Pulmonary artery endothelial cell (primary cell): ENCODE results near the gene TBC1D4. TPM values are rescaled to one million over a fixed set of nuclear protein-coding genes. Genes with fewer than 3 reads are reported as not detected.
"Not testable (repeated sequence)": the region's sequence is repeated elsewhere in the genome, so short reads cannot be mapped to it uniquely, and the experiment has no call there.

Source experiments
- DNase-seq: peaks from one replicate; pipeline ENCODE4 v3.0.0-alpha.2; 2011; ENCODE audit warnings: low read depth, low spot score
- total RNA-seq: library from RNA; depleted of rRNA; stranded (reverse); fragments of >200 nt; gene quantifications from 2 replicates; pipeline ENCODE4 v1.2.3, GENCODE V29; 2014

Gene TBC1D4
- total RNA-seq, 1 donor from 2014 or later = 55.6 TPM

DNA sequence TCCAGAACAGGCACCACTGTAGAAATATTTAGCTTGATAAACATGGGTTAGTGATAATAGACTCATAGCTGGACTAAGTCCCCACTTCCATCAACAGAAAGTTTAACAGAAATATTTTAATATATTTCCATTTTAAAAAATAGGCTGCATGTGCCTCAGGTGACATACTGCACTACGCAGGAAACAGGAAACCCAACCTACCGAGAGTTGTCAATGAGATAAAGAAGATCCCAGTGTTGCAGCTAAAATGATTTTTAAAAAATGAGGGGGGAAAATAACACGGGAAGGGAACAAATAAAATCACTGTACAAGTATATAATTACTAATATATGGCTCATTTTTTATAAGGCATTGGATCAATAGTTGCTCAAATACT lies 154.8 kb downstream of the TBC1D4 start:
- DNase-seq = no peak

DNA sequence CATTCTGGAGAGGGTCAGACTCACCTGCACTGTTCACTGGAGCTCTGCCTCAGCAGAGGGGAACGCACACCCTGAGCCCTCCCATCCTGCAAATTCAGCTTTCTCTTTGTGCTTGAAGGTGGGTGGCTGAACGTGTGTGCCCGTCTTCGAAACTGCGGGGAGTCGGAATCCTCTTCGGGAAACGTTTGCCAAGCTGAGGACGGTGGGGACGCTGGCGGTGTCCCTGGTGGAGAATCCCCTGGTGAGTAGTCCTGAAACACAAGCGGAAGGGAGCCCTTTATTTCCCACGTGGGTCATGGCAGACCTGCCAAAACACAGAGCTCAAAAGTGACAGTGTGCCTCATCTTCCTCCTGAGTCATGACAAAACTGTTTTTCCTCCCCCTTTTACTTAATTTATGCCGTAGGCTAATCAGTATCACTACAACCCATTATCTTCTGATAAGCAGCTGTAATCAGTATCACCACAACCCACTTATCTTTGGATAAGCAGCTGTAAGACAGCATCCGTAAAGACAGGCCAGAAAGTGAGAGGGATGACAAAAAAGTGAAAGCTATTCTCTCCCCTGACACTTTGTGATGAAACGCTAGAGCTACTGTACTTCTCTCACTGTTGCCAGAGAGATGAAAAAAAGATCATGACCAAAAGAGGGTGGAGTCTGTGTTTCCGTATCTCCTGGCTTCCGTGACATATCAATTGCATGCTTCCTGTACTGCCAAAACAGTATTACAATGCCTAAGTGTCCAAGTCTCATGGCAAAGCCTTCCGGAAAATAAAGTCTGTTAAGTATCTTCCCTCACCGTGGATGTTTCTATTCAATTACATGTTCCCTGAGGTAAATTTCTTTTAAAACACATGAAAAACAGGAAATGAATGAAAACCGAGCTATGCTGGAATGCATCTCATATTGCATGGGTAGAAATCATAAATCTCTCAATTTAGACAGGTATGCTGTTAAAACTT lies 155.5 kb downstream of the TBC1D4 start:
- peak; percentile 86 for DNase-seq

DNA sequence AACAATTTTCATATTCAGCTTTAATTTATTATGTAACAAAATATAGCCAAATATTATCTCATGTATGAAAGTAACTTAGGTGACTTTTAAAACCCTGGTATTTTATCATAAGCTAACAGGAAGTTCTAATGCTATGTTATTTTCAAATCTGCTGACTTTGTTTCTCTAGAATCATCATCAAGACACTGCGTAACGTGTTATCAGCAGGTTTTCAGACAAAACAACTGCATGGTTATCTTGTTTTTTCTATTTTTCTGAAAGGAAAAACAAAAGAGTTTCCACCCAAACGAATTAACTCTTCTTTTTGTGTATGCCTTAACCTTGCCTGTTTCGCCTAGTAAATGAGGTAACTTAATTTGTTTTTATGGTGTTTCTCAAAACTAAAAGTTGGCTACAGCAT lies 156.3 kb downstream of the TBC1D4 start:
- no peak for DNase-seq

DNA sequence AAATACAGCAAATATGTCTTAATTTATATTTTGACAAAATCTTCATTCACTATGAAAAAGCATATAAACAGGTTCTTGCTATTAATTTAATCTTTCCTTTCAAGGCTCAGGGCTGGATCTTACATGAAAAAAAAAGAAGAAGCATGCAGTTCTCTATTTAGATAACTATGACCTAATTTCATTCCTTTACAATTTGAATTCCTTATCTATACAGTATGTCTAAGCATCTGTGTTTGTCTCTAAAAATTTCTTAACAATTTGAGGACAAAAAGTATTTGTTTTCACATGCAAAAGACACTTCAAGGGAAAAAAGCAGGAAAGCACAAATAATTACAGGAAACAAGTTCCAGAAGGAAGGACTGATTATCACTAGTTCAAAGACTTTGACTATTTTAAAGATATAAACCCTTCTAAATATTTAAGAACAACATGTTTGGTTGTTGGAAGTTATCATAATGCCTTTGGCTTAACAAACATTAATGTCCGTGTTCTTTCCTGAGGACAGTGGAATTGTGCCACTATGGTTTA lies 157.5 kb downstream of the TBC1D4 start:
- peak; percentile 63 for DNase-seq

DNA sequence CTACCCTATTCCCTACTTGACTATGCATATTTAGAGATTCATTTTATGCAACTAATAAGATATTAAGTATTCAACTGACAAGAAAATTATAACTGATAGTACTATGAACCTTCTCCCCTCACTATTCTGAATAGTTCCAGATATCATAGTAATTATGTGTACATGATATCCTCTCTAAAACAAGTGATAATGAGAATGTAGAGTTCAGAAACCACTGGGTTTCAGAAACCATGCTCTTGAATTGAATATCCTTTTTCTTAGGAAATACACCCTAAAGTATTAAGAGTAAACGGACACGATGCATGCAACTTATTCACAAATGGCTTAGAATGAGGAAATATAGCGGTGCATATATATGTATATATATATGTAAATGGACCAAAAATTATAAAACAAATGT lies 160.9 kb downstream of the TBC1D4 start:
- no peak for DNase-seq

DNA sequence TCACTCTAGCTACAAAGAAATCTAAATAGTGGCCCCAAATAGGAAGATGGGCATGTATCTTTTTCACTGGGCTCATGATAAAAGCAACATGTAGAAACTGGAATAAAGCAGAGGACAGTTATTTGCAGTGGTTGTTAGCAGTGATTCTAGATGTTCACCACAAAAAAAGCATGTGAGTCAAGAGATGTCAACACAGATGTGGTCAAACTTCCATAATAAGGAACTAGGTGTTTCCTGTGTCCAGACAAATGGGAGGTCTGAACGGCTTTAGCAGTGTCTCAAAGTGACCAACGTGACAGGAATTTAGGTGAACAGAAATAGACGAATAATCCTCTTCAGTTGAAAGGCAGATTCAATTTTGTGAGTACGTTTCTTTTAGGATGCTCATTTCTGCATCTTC lies 162.7 kb downstream of the TBC1D4 start:
- no peak for DNase-seq

DNA sequence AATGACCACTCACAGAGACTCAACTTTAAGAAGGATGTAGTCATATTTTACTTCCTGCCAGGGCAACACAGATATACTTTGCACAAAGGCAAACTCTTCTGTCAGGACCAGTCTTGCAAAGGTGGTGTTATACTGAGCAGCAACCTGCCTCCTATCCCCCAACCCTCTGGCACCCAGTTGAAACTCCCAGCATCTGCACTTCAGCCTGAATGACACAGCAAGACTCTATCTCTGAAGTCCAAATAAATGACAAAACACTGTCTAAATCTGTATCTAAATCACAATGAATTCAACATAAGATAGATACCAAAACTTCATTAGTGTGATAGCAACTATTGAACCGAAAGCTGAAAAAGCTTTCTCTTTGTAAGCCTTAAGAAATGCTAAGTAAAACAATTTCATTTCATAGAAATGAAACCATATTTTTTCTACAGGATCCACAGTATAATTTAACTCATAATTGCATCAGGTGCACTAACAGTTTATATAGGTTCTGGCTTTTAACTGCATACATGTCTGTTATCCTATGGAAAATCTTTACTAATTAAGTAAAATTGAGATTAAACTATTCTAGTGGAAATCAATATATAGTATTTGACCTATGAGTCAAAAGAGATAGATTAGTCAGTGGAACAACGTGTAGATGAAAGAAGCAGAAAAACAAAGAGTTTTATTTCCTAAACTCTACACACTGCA lies 163.7 kb downstream of the TBC1D4 start:
- DNase-seq = no peak

DNA sequence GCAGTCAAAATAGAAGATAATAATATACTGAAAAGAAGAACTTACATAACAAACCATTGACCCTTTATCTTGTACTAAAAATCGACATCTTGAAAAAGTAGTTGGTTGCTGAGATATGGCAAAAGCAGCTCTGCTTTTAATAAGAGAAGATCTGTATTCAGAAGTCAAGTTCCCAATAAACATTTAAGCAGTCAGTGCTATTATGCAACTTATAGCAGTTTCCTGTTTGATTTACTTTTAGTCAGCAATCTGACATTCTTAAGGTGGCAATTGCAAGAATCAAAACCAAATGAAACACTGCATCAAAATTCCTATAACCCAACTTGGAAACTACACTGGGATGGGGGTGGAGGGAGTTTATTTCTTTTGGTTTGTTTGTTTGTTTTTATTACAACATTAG lies 165.5 kb downstream of the TBC1D4 start:
- no peak for DNase-seq

DNA sequence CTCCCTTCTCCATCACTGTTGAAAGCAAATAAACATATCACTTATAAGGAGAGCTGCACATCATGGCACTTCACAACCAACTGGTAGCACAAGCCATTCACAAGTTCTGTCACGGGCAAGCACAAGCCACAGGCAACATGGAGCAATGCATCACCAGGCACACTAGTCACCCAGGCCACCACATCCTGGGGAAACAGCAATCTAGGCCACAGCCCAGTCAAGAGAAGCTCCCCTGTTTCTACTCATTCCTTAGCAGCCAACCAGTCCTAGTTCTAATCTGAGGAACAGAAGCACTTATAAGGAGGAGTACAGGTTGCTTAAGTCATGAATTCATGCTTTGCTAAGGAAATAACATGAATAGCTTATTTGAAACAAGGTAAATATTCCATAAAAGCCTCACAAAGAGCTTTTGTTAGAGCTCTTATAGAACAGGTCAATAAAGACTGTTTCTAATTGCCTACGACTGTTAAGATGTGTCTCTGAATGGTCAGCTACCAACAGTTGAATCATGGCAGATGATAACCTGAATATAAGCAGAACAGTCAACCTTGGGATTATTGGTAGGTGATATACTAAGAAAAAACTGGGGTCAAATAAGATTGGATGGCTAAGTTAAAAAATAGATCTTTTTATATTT lies 169.0 kb downstream of the TBC1D4 start:
- no peak for DNase-seq

DNA sequence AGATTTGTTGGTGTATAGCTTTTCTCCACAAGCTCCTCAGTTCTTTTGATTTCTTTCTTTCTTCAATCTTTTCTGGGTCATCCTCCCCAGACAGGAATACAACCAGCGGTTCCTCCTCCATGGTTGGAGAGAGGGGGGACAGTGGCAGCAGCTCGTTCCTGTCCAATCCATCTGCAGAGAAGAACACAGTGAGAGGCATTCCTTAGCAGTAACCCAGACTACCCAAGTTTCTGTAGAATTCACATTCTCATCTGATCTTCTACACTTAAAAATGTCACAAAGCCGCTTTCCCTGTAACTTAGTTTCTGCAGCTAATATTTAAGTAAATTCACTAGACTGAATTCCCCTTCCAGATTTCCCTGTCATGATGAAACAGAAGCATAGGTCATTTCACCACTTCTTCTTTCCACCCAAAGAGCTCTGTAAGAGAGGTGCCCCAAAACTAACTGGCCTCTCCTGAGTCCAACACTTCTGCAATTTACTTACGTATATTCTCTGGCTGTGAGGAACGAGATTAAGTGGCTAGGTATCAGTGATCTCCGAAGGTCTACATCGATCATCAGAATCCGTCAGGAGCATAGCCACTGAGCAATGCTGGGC lies 171.9 kb downstream of the TBC1D4 start:
- no peak for DNase-seq

DNA sequence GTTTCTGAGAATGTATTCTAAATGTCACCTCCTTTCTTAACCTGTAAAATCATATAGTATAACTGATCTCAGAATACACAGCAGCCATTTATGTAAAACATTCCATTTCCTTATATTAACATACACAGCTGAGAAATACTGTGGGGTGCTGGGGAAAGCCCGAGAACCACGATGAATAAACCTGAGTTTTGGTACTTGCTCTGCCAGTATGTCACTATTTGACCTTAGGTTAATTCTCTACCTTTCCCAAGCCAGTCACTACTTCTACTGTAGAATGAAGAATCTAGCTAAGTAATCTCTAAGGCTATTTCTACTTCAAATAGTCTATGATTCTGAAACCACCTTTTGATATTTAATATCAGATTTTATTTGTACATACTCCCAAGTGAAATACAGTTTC lies 173.7 kb downstream of the TBC1D4 start:
- DNase-seq = no peak

DNA sequence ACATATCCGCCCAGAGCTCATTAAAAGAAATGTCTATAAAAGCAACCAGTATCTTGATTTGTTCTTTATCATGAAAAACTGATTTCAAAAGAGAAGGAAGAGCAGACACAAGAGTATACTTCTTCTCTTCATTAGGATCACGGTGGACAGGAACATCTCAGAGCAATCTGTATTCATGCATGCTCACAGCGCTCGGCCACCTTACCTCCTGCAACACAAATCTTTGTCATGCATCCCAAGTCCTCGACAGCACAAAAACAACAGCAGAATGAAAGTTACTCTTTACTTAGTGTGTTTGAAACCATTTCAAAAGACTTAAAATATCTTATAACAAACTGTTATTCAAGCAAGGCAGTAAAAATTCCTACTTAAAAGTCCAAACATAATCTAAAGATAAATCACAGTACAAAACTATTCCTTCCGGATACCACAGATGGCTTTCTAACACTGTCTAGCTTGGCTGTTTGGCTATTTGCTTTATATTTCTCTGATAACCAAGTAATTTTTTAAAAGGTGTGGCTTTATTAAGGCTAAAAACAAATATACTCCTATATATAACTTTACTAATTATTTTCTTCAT lies 174.5 kb downstream of the TBC1D4 start:
- DNase-seq = no peak

DNA sequence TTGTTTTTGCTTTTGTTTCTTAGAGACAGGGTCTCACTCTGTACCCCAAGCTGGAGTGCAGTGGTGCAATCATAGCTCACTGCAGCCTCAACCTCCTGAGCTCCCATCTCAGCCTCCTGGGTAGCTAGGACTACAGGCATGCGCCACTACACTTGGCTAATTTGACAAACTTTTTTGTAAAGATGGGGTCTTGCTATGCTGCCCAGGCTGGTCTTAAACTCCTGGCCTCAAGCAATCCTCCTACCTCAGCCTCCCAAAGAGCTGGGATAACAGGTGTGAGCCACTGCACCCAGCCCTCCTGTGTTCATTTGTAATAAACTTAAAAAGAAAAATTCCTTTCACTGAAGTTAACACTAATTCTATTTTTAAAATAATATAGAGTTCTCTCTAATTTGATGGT lies 175.0 kb downstream of the TBC1D4 start:
- DNase-seq = not testable (repeated sequence)

DNA sequence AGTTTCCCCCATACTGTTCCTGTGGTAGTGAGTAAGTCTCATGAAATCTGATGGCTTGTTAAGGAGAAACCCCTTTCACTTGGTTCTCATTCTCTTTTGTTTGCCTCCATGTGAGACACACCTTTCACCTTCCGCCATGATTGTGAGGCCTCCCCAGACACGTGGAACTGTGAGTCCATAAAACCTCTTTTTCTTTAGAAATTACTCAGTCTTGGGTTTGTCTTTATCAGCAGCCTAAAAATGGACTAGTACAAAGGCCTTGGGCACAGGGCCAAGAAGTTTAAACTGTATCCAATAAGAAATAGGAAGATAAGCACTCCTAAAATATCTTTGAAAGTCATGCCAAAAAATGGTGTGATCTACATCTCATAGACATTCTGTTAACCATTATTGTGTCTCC lies 176.9 kb downstream of the TBC1D4 start:
- DNase-seq = no peak

DNA sequence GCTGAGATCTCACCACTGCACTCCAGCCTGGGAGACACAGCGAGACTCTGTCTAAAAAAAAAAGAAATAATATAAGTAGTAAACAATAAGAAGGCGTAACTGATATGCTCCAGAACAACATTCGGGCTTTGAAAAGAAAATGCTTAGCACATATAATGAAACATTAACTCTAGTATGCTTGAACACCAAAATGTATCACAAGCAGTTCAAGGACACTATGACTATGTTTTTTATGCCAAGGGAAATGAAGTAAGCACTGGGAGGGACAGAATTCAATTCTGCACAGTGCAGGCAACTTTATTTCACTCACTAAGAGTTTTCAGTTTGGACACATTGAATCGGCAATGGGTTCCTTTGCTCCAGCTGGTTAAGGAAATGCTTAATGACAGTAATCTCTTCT lies 178.7 kb downstream of the TBC1D4 start:
- no peak for DNase-seq

DNA sequence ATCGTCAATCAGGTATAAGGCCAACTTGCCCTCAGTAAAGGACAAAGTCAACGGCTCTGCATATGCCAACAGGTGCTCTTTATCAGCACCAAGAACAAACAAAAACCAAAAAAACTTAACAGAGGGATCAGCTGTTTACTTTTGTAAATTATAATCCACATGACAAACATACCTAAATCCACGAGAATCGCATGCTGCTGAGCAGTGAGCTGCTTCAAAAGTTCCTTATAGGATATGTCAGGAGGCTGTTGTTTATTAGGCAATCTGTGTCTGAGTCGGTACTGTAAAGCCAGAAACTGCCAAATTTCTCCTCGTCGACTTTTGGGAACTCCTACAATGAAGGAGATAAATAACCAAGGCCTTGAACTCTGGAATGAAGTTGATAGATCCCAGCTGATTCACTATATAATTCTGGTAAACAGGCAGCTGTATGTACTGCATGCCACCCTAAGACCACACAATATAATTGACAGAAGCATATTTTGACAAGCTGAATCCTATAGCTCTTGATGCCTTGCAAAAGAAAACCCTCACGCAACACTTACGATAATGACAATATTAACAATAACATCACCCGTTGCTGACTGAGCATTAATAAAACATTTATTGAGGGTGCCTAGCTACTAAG lies 179.8 kb downstream of the TBC1D4 start:
- no peak for DNase-seq

DNA sequence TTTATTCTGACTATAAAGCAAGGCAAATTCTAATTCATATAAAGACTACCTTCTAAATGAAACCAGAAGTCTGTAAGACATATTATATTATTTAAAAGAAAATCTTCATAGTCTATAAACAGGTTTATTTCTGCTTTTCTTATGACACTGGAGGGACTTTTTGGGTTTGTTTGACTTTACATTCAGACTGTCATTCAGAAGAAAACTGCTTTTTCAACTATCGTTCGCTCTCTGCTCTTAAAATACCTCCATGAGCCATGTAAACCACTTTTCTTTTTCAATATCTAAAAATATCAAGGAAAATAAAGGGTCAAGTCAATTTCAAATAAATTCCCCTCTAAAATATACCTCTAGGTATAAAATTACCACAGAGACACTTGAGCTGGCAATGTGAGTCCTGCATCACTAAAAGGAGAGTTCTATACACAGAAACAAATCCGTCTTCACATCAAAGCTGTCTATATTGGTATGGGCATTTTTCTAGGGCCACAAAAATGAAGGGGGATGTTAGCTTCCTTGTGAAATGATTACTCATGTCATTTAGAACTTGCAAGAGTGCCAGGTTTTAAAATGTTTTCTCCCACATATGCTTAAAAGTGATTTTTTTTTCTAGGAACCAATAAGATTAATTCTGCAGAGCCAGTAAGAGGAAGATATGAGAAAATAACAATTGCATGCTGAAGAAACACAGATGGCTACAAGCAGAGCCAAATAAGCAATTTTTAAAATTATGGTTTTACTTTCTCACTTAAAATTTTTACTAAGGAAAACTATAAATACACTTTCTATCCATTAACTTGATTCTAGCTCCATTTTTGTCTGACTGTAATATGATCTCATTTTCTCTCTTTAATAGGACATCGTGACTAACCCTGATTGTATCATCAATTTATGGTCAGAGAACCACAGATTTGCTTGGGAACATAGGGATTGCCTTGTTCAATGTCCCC lies 181.8 kb downstream of the TBC1D4 start:
- DNase-seq = no peak

DNA sequence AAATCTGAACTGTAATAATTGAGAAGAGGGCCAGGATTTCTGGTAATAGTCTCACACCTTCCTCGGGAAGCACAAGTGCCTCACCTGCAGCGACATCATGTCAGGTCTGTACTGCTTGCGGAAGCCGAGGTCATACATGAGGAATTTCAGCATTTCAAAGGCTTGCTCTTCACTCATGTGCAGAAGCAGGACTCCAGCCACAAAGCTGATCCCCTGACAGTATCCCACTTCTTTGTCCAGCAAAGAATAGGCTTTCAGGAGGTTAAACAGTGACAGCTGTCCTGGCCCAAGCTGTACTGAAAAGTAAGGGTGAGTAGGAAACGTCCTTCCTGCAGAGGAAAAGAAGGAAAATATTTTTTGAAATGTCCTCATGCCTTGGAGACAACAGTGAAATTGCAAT lies 182.7 kb downstream of the TBC1D4 start:
- DNase-seq = no peak

DNA sequence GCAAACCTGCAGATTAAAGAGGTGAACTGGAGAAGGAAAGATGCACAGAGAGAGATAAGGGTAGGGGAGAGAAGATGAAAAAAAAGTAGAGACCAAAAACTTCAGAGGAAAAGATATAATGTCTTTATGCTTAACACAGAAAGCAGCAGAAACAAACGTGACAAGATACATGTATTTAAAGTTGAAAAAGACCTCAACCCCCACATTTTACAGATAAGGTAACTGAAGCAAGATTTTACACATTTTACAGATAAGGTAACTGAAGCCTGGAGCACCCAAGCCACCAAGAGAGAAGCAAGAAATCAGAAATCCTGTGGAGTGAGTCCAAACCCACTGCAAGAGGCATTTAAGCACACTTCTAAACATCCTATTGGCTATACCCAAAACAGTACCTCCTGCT lies 185.3 kb downstream of the TBC1D4 start:
- no peak for DNase-seq

DNA sequence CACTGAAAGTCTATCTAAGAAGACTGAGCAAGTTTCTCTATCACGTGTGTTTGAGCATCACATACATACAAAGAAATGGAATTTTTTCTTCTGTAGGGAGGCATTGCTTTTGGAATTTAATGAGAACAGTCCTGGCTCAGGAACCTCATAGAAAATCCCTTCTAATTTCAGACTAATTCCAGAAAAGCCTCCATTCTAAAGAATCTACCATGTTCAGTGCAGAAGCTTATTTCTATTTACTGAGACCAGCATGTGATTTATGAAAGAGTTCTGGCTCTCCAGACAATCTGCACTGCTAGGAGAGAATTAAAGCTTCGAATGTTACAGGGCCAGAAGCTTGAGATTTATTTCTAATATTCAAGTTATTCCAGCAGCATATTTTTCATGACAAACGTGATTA lies 186.8 kb downstream of the TBC1D4 start:
- no peak for DNase-seq
